ENCODE results near the gene TRAPPC3L.

TRAPPC3L gene

DNA sequence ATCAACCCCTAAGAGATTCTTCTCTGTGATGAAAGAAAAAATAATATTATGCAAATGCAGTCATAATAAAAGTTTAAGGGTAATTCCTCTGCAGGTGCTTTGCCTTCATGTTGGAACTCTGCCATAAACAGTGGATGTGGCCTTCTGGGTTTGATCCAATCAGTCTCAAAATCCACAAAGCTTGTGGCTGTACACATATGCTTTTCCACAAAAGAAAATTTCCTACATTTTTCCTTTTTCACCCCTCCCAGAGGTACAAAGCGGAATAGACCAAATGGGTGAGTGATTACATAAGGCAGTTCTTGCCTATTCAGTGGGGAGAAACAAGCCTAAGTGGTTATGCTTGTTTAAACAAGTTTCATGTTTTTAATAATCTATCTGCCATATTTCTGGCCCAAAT, 17.4 kb downstream of the TRAPPC3L start:
- H4K8ac ChIP-seq (ENCODE audit: low read length), result no peak overlapping the region
- H2BK5ac ChIP-seq (ENCODE audit: low read depth, low read length, poor library complexity, severe bottlenecking), result no peak overlapping the region
- H4K91ac ChIP-seq (ENCODE audit: low read length), result no peak overlapping the region
- H2AK5ac ChIP-seq (ENCODE audit: low read length, severe bottlenecking), result no peak overlapping the region
- no peak overlapping the region for H3K14ac ChIP-seq (ENCODE audit: low read length in 2 of 2)
- no peak overlapping the region for H2BK120ac ChIP-seq (ENCODE audit: low read depth, low read length)
- H3K79me1 ChIP-seq (replicated peaks; ENCODE audit: low read length, poor library complexity, severe bottlenecking), result no peaks in the 10 kb centered on the region
- no peak overlapping the region for H3K4me3 ChIP-seq (ENCODE audit: insufficient read depth in 1 of 2, low read depth in 1 of 2, low read length in 2 of 2)
- no peak overlapping the region for H2BK15ac ChIP-seq (ENCODE audit: low read depth, poor library complexity, severe bottlenecking)
- H3K23ac ChIP-seq (ENCODE audit: low read length in 2 of 2), result no peak overlapping the region
- H3K18ac ChIP-seq (ENCODE audit: low read depth in 1 of 2, low read length in 2 of 2), result no peak overlapping the region
- H3K9me3 ChIP-seq (ENCODE audit: control insufficient read depth, low read length), result no peaks in the 10 kb centered on the region
- no peak overlapping the region for H2BK12ac ChIP-seq (ENCODE audit: low read length in 2 of 2)
- no peaks in the 10 kb centered on the region for H3K27me3 ChIP-seq (ENCODE audit: control insufficient read depth in 1 of 2, insufficient read depth in 1 of 2, low read length in 2 of 2)
- DNase-seq, result no peak
- peaks cover 10% of the 10 kb centered on the region for H3K4me1 ChIP-seq (ENCODE audit: control insufficient read depth, insufficient read depth, low read depth, low read length)
- no peaks in the 10 kb centered on the region for H3K36me3 ChIP-seq (ENCODE audit: control insufficient read depth in 1 of 2, insufficient read depth in 2 of 2, low read depth in 1 of 2, low read length in 2 of 2)
- no peak overlapping the region for H3K4ac ChIP-seq (ENCODE audit: low read depth in 1 of 2, low read length in 2 of 2)
- H3K9ac ChIP-seq (ENCODE audit: low read length), result no peak overlapping the region
- no CpG with 5 or more reads among the region's 1 CpG for WGBS
- H3K4me2 ChIP-seq (ENCODE audit: low read length, poor library complexity, severe bottlenecking), result no peak overlapping the region
- H2AFZ ChIP-seq (ENCODE audit: low read depth, low read length), result no peak overlapping the region
- H3K27ac ChIP-seq (ENCODE audit: low read length, poor library complexity, severe bottlenecking), result no peak overlapping the region

- Histone ChIP-seq H4K91ac (ENCODE audit: low read length) (no peak overlapping the region), H2BK12ac (ENCODE audit: low read length in 2 of 2) (no peak overlapping the region), H3K4ac (ENCODE audit: low read depth in 1 of 2, low read length in 2 of 2) (no peak overlapping the region), H3K9me3 (ENCODE audit: control insufficient read depth, low read length) (no peaks in the 10 kb centered on the region), H3K27ac (ENCODE audit: low read length, poor library complexity, severe bottlenecking) (no peak overlapping the region), H3K4me2 (ENCODE audit: low read length, poor library complexity, severe bottlenecking) (no peak overlapping the region), H2BK15ac (ENCODE audit: low read depth, poor library complexity, severe bottlenecking) (no peak overlapping the region), H2AK5ac (ENCODE audit: low read length, severe bottlenecking) (no peak overlapping the region), H2AFZ (ENCODE audit: low read depth, low read length) (no peak overlapping the region), H3K9ac (ENCODE audit: low read length) (no peak overlapping the region), H3K27me3 (ENCODE audit: control insufficient read depth in 1 of 2, insufficient read depth in 1 of 2, low read length in 2 of 2) (no peaks in the 10 kb centered on the region), H3K23ac (ENCODE audit: low read length in 2 of 2) (no peak overlapping the region), H3K14ac (ENCODE audit: low read length in 2 of 2) (no peak overlapping the region), H3K79me1 (replicated peaks; ENCODE audit: low read length, poor library complexity, severe bottlenecking) (peaks cover 1% of the 10 kb centered on the region), H3K36me3 (ENCODE audit: control insufficient read depth in 1 of 2, insufficient read depth in 2 of 2, low read depth in 1 of 2, low read length in 2 of 2) (no peaks in the 10 kb centered on the region), H2BK120ac (ENCODE audit: low read depth, low read length) (no peak overlapping the region), H3K4me3 (ENCODE audit: insufficient read depth in 1 of 2, low read depth in 1 of 2, low read length in 2 of 2) (no peak overlapping the region), H4K8ac (ENCODE audit: low read length) (no peak overlapping the region), H3K4me1 (ENCODE audit: control insufficient read depth, insufficient read depth, low read depth, low read length) (peaks cover 3% of the 10 kb centered on the region), H3K18ac (ENCODE audit: low read depth in 1 of 2, low read length in 2 of 2) (no peak overlapping the region), H2BK5ac (ENCODE audit: low read depth, low read length, poor library complexity, severe bottlenecking) (no peak overlapping the region)
- DNase-seq, result no peak
- no CpG with 5 or more reads among the region's 2 CpGs for WGBS
These were observed 21.2 kb downstream of the TRAPPC3L start for GRCh38 chr6:116524236-116524635.

GRCh38 chr6:116522896-116523295, 22.6 kb downstream of the TRAPPC3L start:
- Histone ChIP-seq H4K8ac (ENCODE audit: low read length) (no peak overlapping the region), H3K27ac (ENCODE audit: low read length, poor library complexity, severe bottlenecking) (no peak overlapping the region), H3K23ac (ENCODE audit: low read length in 2 of 2) (no peak overlapping the region), H3K18ac (ENCODE audit: low read depth in 1 of 2, low read length in 2 of 2) (no peak overlapping the region), H2AK5ac (ENCODE audit: low read length, severe bottlenecking) (no peak overlapping the region), H3K4me3 (ENCODE audit: insufficient read depth in 1 of 2, low read depth in 1 of 2, low read length in 2 of 2) (no peak overlapping the region), H3K14ac (ENCODE audit: low read length in 2 of 2) (no peak overlapping the region), H3K4ac (ENCODE audit: low read depth in 1 of 2, low read length in 2 of 2) (no peak overlapping the region), H3K36me3 (ENCODE audit: control insufficient read depth in 1 of 2, insufficient read depth in 2 of 2, low read depth in 1 of 2, low read length in 2 of 2) (no peaks in the 10 kb centered on the region), H4K91ac (ENCODE audit: low read length) (no peak overlapping the region), H2BK5ac (ENCODE audit: low read depth, low read length, poor library complexity, severe bottlenecking) (no peak overlapping the region), H2BK15ac (ENCODE audit: low read depth, poor library complexity, severe bottlenecking) (no peak overlapping the region), H2BK120ac (ENCODE audit: low read depth, low read length) (no peak overlapping the region), H3K9me3 (ENCODE audit: control insufficient read depth, low read length) (no peaks in the 10 kb centered on the region), H3K4me2 (ENCODE audit: low read length, poor library complexity, severe bottlenecking) (no peak overlapping the region), H3K4me1 (ENCODE audit: control insufficient read depth, insufficient read depth, low read depth, low read length) (no peaks in the 10 kb centered on the region), H3K27me3 (ENCODE audit: control insufficient read depth in 1 of 2, insufficient read depth in 1 of 2, low read length in 2 of 2) (no peaks in the 10 kb centered on the region), H2AFZ (ENCODE audit: low read depth, low read length) (no peak overlapping the region), H3K79me1 (replicated peaks; ENCODE audit: low read length, poor library complexity, severe bottlenecking) (peaks cover 5% of the 10 kb centered on the region), H3K9ac (ENCODE audit: low read length) (no peak overlapping the region), H2BK12ac (ENCODE audit: low read length in 2 of 2) (no peak overlapping the region)
- no CpG with 5 or more reads among the region's 2 CpGs for WGBS
- no peak for DNase-seq

DNA sequence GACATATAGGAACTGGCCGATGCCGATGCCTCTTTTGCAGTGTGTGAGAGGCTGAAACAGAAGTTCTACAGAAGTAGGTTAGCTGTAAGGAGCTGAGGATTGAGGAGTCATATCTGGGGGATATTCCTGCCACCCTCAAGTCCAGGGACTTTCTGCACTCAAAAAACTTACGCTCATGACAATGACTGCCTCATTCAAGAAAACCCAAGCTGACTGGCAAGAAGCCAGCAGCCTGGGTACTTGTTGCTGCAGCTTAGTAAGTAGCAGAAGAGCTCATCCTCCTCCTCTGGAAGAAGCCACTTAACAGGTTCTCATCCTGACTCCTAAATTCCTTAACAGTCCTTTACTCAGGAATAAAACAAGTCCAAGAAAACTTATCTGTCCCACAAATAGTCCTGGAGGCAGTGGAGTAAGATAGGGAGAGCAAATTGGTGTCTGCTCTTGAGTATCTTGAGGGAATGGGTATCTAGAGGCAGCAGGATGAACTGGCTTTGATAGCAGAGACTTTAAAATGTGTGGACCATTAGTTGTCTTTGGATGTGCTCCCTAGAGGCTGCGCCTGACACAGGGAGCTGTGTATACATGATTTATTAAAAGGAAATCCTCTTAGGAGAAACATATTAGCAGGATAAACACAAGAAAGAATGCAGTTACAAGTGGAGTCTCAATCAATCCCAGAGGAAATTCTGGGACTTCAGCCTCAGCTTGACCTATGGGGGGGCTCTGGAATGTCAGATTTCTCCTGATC, 26.7 kb downstream of the TRAPPC3L start:
- H3K4ac ChIP-seq (ENCODE audit: low read depth in 1 of 2, low read length in 2 of 2), result no peak overlapping the region
- H3K4me3 ChIP-seq (ENCODE audit: insufficient read depth in 1 of 2, low read depth in 1 of 2, low read length in 2 of 2), result no peak overlapping the region
- H3K4me2 ChIP-seq (ENCODE audit: low read length, poor library complexity, severe bottlenecking), result no peak overlapping the region
- no peak overlapping the region for H2BK12ac ChIP-seq (ENCODE audit: low read length in 2 of 2)
- no peaks in the 10 kb centered on the region for H3K4me1 ChIP-seq (ENCODE audit: control insufficient read depth, insufficient read depth, low read depth, low read length)
- H2AK5ac ChIP-seq (ENCODE audit: low read length, severe bottlenecking), result no peak overlapping the region
- DNase-seq, result peak; percentile 46
- H4K8ac ChIP-seq (ENCODE audit: low read length), result no peak overlapping the region
- H3K27ac ChIP-seq (ENCODE audit: low read length, poor library complexity, severe bottlenecking), result no peak overlapping the region
- no peaks in the 10 kb centered on the region for H3K27me3 ChIP-seq (ENCODE audit: control insufficient read depth in 1 of 2, insufficient read depth in 1 of 2, low read length in 2 of 2)
- WGBS, result 88% methylated on average over 3 of the region's 4 CpGs
- H3K79me1 ChIP-seq (replicated peaks; ENCODE audit: low read length, poor library complexity, severe bottlenecking), result peaks cover 12% of the 10 kb centered on the region
- H3K9ac ChIP-seq (ENCODE audit: low read length), result no peak overlapping the region
- H3K23ac ChIP-seq (ENCODE audit: low read length in 2 of 2), result no peak overlapping the region
- no peak overlapping the region for H2AFZ ChIP-seq (ENCODE audit: low read depth, low read length)
- no peak overlapping the region for H2BK5ac ChIP-seq (ENCODE audit: low read depth, low read length, poor library complexity, severe bottlenecking)
- H4K91ac ChIP-seq (ENCODE audit: low read length), result no peak overlapping the region
- no peak overlapping the region for H2BK120ac ChIP-seq (ENCODE audit: low read depth, low read length)
- H3K36me3 ChIP-seq (ENCODE audit: control insufficient read depth in 1 of 2, insufficient read depth in 2 of 2, low read depth in 1 of 2, low read length in 2 of 2), result peaks cover 5 to 9% of the 10 kb centered on the region in 2 experiments
- H3K18ac ChIP-seq (ENCODE audit: low read depth in 1 of 2, low read length in 2 of 2), result no peak overlapping the region
- H2BK15ac ChIP-seq (ENCODE audit: low read depth, poor library complexity, severe bottlenecking), result no peak overlapping the region
- H3K9me3 ChIP-seq (ENCODE audit: control insufficient read depth, low read length), result no peaks in the 10 kb centered on the region
- H3K14ac ChIP-seq (ENCODE audit: low read length in 2 of 2), result no peak overlapping the region
